Fibroblast of skin of abdomen (primary cell): ENCODE results near the gene PNPLA8.

Experiments used
- DNase-seq: peaks from one replicate; pipeline ENCODE4 v3.0.0-alpha.2; 2013

Gene PNPLA8

DNA sequence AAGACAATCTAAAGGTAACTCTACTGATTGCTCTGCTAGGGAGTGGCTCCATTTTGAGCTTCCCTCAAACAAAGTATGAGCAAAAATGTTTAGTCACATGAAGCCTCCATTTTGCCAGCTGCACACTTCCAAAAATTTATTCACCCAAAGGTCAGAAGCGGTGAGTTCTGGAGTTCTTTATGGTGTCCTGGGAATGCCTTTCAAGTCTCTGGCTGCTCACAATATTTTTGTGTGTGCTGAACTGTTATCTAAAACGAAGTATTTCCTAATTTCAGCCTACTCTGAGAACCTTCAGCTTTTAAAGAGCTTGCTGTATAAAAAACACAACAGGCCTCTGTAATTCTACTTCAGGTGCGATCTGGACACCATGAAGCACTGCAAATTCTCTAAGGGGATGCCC is 85.3 kb downstream of the PNPLA8 start:
- no peak for DNase-seq

GRCh38 chr7:108436906-108437305 is 89.0 kb downstream of the PNPLA8 start:
- no peak for DNase-seq

DNA sequence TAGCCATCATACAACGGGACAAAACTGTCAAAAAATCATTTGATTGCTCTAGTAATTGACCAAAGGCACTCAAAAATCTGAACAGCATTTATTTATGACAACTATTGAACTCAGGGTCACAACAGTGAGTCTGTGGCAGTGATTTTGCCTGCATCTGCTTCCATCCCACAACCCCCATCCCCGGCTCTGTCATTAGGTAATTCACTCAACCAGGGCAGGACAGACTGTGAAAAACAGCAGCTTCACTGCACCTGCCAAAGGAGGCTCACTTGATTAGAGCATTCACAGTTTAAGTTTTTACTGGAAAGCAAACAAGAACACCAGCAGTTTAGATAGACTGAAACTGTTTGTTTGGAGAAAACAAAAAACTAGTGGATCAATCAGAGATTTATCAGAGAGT is 91.9 kb downstream of the PNPLA8 start:
- no peak for DNase-seq

DNA sequence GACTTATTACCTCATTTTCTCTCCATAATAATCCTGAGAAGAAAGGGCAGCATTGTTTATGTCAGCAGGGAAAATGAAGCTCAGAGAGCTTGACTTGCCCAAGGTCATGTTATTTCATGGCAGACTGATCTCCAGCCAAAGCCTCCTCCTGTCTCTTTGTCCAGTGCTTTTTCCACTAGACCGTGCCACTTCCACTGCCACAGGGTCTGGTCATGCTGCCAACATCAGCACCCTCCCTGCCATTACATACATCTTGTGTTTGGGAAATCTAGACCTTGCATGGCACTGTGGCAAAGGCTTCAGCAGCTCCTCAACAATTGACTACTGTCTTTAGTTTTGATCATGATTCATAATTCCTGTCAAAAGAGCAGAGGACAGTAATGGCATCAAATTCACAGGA is 94.8 kb downstream of the PNPLA8 start:
- no peak for DNase-seq

- no peak for DNase-seq
Observed at GRCh38 chr7:108430664-108431063, 95.3 kb downstream of the PNPLA8 start.

- DNase-seq, result no peak
Observed at GRCh38 chr7:108427766-108428165, 98.2 kb downstream of the PNPLA8 start.

DNA sequence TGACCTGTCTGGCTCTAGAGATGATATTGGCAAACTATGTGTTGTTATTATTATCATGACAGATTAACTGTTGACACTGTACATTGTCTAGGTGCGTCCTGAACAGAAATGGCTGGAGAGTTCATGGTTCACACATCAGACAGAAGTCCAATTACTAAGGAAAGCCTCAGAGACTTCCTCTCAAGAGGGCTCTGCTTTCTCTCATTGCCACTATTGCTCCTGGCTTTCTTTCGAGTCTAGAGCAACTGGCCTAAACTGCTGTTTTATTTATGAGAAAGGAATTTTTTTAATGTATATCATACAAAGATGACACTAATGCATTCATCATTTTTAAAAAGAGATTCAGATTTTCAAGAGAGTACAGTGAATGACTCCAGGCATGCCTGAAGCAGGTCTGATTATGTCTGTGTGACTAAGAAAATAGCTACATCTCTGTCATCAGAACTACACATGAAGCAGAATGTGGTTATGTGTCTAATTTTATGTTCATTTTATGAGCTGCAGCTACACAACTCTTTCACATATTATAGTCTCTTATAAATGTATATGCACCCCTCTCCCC is 100.1 kb downstream of the PNPLA8 start:
- no peak for DNase-seq

DNA sequence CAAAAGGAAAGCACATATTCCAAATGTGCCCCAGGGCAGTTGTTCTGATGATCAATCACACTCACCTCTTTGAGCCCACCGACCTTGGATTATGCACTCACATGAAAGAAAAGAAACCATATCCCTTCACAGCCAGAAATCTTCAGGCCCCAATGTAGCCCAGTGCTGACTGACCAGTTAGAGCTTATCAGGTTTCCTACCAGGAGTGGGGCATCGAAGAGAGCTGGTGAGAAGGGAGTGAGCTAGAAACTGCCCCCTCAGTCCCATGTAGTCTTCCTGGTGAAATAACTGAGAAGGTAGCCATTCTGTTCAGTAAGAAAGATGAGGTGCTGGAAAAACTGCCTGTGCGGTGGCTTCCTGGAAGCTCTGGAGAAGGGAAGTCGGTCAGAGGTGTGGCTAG is 101.9 kb downstream of the PNPLA8 start:
- no peak for DNase-seq

DNA sequence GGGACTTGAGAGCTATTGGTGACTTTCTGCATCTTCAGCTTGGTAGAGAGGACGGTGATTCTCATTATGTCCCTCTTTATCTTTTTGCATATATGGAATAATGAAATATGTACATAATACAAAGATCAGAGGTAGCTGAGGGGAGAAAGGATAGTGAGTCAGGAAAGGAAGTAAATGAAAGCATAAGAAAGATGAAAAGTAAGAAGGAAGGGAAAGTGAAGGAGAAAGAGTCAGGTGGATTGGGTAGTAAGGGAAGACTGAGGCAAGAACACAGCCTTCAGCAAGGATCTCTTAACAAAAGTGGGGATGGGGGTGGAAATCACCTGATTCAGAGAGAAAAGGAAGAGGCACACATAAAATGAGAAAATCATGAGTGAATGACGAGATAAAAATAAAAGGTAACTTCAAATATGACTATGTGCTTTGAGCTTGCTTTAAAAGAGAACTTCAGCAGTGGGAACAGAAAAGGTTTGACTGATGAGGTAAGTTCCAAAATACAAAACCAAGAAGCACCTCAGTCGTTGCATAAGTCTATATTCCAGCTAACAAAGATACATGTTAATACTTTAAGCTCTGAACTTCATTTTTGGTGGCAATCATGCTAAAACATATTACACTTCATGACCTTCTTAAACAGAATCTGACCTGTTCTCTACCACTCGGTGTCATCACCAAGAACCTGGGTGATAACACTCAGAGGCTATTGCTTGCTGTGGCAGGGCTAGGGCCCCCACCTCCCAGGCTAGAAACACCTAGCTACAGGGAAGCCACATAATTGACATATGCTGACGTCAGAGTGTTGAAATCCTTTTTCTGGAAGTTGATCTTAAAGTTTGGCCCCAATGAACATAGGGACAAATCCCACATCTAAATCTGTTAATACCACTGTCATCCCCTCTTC is 102.6 kb downstream of the PNPLA8 start:
- DNase-seq, result no peak

GRCh38 chr7:108421720-108422331 is 104.1 kb downstream of the PNPLA8 start:
- DNase-seq, result no peak
